PFSK-1 (cell line): Measurements from ENCODE around the gene RTF1.

Experiments
- FOXP2 ChIP-seq: optimal IDR thresholded peaks from 2 replicates; pipeline ENCODE3; 2011; ENCODE audit warnings: borderline replicate concordance, control low read depth, inconsistent platforms; ENCODE audit not compliant: insufficient read depth; ENCODE audit errors: extremely low read length, extremely low read depth
- POLR2AphosphoS5 ChIP-seq: IDR thresholded peaks from 2 replicates; pipeline ENCODE4 v1.6.1; 2012; ENCODE audit warnings: low read depth, mild to moderate bottlenecking, control low read depth, low read length, moderate library complexity
- SIN3A ChIP-seq: IDR thresholded peaks from 2 replicates; pipeline ENCODE4 v1.6.1; 2012; ENCODE audit warnings: mild to moderate bottlenecking, low read length, moderate library complexity, borderline replicate concordance; ENCODE audit not compliant: insufficient read depth
- TAF1 ChIP-seq: IDR thresholded peaks from 2 replicates; pipeline ENCODE4 v1.6.1; 2012; ENCODE audit warnings: low read length, control low read depth, borderline replicate concordance; ENCODE audit not compliant: insufficient read depth
- TF ChIP-seq, protein P1 (sequence below), 2 experiments: IDR thresholded peaks; 2 replicates each; pipeline versions ENCODE4 v1.6.1 to v1.8.0; 2011 to 2012; ENCODE audit warnings: low read depth in 2 of 2, low read length in 2 of 2, control low read depth in 1 of 2, inconsistent platforms in 1 of 2, mild to moderate bottlenecking in 1 of 2, moderate library complexity in 1 of 2; ENCODE audit not compliant: insufficient read depth in 1 of 2

RTF1 gene

DNA sequence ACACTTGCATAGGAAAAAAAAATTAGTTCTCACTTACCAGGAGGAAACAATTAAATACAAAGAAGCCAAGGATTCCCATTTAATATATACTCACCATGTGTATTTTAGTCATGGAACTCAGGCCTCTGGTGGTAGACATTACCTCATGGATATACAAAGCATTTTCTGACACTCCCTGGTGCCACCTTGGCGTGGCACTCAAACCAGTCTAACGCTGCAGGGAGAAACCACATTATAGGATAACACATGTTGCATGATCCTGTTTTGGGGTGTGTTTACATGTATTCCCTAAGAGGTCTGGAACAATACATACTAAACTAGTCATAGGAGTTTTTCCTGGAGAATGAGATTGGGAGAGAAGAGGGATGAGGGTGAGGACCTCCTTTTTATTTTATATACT is 5.9 kb upstream of the RTF1 start:
- TF ChIP-seq, protein P1, sequence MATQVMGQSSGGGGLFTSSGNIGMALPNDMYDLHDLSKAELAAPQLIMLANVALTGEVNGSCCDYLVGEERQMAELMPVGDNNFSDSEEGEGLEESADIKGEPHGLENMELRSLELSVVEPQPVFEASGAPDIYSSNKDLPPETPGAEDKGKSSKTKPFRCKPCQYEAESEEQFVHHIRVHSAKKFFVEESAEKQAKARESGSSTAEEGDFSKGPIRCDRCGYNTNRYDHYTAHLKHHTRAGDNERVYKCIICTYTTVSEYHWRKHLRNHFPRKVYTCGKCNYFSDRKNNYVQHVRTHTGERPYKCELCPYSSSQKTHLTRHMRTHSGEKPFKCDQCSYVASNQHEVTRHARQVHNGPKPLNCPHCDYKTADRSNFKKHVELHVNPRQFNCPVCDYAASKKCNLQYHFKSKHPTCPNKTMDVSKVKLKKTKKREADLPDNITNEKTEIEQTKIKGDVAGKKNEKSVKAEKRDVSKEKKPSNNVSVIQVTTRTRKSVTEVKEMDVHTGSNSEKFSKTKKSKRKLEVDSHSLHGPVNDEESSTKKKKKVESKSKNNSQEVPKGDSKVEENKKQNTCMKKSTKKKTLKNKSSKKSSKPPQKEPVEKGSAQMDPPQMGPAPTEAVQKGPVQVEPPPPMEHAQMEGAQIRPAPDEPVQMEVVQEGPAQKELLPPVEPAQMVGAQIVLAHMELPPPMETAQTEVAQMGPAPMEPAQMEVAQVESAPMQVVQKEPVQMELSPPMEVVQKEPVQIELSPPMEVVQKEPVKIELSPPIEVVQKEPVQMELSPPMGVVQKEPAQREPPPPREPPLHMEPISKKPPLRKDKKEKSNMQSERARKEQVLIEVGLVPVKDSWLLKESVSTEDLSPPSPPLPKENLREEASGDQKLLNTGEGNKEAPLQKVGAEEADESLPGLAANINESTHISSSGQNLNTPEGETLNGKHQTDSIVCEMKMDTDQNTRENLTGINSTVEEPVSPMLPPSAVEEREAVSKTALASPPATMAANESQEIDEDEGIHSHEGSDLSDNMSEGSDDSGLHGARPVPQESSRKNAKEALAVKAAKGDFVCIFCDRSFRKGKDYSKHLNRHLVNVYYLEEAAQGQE (IDR thresholded peaks at IDR 0.05; ENCODE audit: insufficient read depth in 1 of 2, low read depth in 2 of 2, low read length in 2 of 2) = no peak
- TF ChIP-seq POLR2AphosphoS5 = no peak
- TF ChIP-seq FOXP2 = no peak
- TF ChIP-seq TAF1 = no peak
- no peak for TF ChIP-seq SIN3A

DNA sequence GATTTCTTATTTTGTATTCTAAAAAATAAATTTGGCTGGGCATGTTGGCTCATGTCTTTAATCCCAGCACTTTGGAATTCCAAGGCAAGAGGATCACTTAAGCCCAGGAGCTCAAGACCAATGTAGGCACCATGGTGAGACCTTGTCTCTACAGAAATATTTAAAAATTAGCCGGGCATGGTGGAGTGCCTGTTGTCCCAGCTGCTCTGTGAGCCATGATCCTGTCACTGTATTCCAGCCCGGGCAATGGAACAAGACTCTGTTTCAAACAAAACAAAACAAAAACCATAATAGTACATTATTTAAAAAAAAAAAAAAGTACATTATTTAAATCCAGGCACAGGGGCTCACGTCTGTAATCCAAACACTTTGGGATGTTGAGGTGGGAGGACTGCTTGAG is 5.5 kb upstream of the RTF1 start:
- no peak for TF ChIP-seq POLR2AphosphoS5
- no peak for TF ChIP-seq FOXP2
- no peak for TF ChIP-seq SIN3A
- TF ChIP-seq, protein P1 (IDR thresholded peaks at IDR 0.05; ENCODE audit: insufficient read depth in 1 of 2, low read depth in 2 of 2, low read length in 2 of 2) = no peak
- no peak for TF ChIP-seq TAF1

DNA sequence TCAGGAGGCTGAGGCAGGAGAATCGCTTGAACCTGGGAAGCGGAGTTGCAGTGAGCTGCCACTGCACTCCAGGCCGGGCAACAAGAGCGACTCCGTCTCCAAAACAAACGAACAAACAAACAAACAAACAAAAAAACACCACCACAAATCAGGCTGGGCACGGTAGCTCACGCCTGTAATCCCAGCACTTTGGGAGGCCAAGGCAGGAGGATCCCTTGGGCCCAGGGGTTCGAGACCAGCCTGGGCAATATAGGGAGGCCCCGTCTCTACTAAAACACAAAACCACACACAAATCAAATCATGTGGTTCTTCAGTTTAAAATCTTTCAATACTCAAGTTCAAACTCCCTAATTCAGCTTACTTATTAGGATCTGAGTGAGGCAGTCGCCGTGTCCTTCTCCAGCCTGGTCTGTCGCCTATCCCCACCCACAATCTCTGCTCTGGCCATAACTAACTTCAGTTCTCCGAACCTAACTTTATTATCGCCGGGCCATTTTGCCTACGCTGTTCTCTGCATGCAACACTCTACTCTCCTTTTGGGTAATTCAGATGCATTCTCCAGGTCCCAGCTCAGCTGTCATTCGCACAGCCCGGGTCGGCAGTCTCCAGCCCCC is 660 bp upstream of the RTF1 start:
- no peak; the same call in 1 of the 2 replicates for TF ChIP-seq SIN3A
- no peak for TF ChIP-seq TAF1
- TF ChIP-seq, protein P1 (IDR thresholded peaks at IDR 0.05; ENCODE audit: insufficient read depth in 1 of 2, low read depth in 2 of 2, low read length in 2 of 2) = no peak
- no peak for TF ChIP-seq FOXP2
- no peak for TF ChIP-seq POLR2AphosphoS5

DNA sequence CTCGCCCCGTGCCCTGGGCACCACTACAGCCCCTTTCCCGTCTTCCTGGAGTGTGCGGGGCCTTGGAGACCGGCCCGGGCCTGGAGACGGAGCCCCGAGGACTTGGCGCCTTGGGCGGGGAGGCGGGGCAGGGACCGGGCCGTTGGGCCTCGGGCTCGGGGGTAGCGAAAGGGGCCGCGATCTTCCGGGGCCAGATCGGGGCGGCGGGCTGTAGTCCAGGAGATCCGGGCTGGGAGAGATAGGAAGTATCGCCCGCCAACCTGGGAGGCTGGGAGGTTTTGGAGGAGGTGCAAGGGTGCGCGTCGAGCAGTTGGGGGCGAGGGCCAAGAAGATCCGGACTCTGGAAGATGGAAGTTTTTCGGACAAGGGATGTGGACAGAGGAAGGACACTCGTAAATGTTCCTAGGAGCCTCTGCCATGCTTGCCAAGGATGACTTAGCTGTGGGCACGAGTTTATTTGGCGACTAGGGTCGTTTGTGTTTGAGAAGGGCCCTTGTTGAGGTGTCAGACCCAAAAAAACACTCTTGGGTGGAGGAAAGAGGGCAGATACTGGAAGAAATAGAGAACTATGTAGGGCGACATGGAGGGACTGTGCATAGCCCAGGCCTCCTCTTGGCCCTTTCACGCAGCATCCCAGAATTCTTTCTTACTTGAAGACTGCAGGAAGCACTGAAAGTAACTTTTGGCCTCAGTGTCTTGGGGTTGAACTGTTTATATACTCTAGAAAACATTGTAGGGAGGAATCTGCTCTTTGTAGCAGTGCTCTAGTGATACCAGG is 712 bp downstream of the RTF1 start:
- no peak for TF ChIP-seq TAF1
- TF ChIP-seq, protein P1 (IDR thresholded peaks at IDR 0.05; ENCODE audit: insufficient read depth in 1 of 2, low read depth in 2 of 2, low read length in 2 of 2) = no peak
- TF ChIP-seq SIN3A = no peak
- TF ChIP-seq POLR2AphosphoS5 = no peak
- TF ChIP-seq FOXP2 = no peak
